SK-N-SH treated with all-trans-retinoic acid at 6 μM for 48 hours (cell line): ENCODE results near the gene NPIPB2.

Source experiments
- ARNTL ChIP-seq: fragments of 450-650 bp; formaldehyde crosslinking; IDR thresholded peaks from 2 replicates; pipeline ENCODE4 v1.5.0; 2020; ENCODE audit warnings: low read depth, mild to moderate bottlenecking, moderate library complexity, borderline replicate concordance
- GLIS3 ChIP-seq: fragments of 250-450 bp; sonication (Bioruptor Pico); IDR thresholded peaks from 2 replicates; pipeline ENCODE4 v1.5.0; 2020; ENCODE audit warnings: mild to moderate bottlenecking, moderate library complexity
- RARB ChIP-seq: fragments of 250-450 bp; sonication (Bioruptor Pico); IDR thresholded peaks from 2 replicates; pipeline ENCODE4 v1.8.0; 2021; ENCODE audit warnings: mild to moderate bottlenecking, moderate library complexity

- TF ChIP-seq RARB (no peak), GLIS3 (no peak), ARNTL (CRISPR knock-in tag) (no peak)
Observed at GRCh38 chr16:11973070-11973469, 31.2 kb upstream of the NPIPB2 start.
